Measurements from ENCODE around the gene CCDC30. TPM values are rescaled to one million over a fixed set of nuclear protein-coding genes. Genes with fewer than 3 reads are reported as not detected.

Gene CCDC30
- 10 to 100 TPM; 20.1 to 56.7 (median 22.7) TPM for total RNA-seq

DNA sequence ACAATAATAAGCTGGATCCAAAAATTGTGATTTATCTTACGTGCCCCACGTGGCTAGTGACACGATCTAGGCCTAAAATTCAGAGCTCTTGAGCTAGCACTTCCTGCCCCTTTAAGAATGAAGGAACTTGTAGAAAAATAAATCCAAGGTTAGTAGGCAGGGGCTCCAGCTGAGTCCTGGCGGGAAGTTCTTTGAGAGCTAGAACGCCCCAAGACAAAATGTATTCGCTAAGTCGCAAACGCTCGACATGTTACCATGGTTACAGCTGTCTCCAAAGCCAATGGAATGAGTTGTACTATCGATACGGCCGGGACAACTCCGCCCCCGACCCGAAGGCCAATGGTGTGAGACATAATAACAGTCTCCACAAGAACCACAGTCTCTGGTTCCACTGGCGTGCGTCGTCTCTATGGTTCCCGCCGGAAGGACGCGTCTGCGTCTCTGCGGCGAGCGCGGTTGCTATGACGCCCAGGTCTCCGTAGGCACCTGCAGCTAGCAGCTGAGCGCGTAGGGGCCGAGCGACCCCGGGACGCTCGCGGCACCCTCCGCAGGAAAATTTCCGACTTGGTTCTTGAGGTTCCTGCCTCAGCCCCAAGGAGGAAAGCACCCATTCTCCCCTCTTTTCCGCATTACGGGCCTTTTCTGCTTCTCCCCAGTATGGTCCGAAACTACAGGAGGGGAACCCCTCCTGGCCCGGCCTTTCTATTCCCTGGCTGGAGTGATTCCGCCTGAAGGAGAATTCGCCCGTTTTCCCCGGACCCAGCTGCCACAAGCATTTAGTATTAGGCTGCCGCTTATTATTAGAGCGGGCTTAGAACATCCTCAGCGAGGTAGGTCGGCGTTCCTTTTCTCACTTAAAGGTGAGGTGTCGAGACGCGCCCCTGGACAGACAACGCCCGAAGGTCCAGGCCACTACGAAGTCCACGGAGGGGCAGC, at the start of gene CCDC30:
Gene CCDC30 (plus strand): TSS at position 459 of the 936 bp plus-strand sequence. CDS start 17,266 bp downstream, outside the sequence.
- peak in 1 of 2 donors; percentile 63 for TF ChIP-seq POLR2A (IDR thresholded peaks at IDR 0.05)
- TF ChIP-seq, protein P1, sequence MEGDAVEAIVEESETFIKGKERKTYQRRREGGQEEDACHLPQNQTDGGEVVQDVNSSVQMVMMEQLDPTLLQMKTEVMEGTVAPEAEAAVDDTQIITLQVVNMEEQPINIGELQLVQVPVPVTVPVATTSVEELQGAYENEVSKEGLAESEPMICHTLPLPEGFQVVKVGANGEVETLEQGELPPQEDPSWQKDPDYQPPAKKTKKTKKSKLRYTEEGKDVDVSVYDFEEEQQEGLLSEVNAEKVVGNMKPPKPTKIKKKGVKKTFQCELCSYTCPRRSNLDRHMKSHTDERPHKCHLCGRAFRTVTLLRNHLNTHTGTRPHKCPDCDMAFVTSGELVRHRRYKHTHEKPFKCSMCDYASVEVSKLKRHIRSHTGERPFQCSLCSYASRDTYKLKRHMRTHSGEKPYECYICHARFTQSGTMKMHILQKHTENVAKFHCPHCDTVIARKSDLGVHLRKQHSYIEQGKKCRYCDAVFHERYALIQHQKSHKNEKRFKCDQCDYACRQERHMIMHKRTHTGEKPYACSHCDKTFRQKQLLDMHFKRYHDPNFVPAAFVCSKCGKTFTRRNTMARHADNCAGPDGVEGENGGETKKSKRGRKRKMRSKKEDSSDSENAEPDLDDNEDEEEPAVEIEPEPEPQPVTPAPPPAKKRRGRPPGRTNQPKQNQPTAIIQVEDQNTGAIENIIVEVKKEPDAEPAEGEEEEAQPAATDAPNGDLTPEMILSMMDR (IDR thresholded peaks at IDR 0.05), result no peak
- H3K27ac ChIP-seq, result peak within 1 kb of the TSS; percentile 1 to 47 (median 37)
- 0 to 1% methylated on average over 39 to 50 of the region's 59 CpGs for WGBS, 2 donors
- peaks cover 14 to 15% of the 10 kb centered on the region in 2 donors for H3K4me1 ChIP-seq
- intact Hi-C loops (cut with DNase I), result no loop called here
- no peaks in the 10 kb centered on the region for H3K9me3 ChIP-seq
- peak; percentile 99 to 100 for DNase-seq
- peaks cover 3 to 11% of the 10 kb centered on the region in 2 donors for H3K36me3 ChIP-seq
- peak within 1 kb of the TSS; percentile 26 to 51 (median 46) for H3K4me3 ChIP-seq (replicated peaks in 1 of 3)
- no peaks in the 10 kb centered on the region for H3K27me3 ChIP-seq

DNA sequence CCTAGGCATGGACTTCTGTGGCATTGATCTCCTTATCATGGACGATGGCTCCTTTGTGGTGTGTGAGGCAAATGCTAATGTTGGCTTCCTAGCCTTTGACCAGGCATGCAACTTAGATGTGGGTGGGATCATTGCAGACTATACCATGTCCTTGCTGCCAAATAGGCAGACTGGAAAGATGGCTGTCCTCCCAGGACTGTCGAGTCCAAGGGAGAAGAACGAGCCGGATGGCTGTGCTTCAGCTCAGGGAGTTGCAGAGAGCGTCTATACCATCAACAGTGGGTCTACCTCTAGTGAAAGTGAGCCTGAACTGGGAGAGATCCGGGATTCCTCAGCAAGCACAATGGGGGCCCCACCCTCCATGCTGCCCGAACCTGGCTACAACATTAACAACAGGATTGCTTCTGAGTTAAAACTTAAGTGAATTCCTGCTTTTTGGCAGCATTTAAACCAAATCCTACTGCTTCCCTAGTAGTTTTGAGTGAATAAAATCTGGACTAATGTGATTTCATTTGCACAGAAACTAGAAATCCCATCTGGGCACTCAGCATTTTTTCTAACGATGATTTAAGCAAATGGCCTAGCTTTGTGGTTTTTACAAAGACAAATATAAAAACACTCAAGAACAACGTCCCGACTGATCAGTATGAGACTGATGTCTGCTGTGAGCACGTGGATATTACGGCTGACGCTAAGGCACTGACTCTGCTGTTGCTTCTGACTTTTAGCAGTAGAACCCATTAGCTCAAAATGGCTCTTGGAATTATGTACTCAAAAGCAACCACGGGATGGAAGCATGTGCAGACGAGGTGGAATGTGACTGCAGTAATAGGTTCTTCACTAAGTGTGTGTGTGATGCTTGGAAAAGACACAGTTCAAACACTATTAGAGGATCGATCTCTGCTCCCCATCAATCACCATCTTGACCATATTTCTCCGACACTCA, 48.3 kb upstream of the CCDC30 start:
- Histone ChIP-seq H3K36me3 (no peaks in the 10 kb centered on the region), H3K4me1 (no peaks in the 10 kb centered on the region), H3K9me3 (no peaks in the 10 kb centered on the region), H3K27me3 (no peaks in the 10 kb centered on the region), H3K4me3 (replicated peaks in 1 of 3) (no peak overlapping the region), H3K27ac (no peak overlapping the region)
- DNase-seq, result no peak
- 79 to 86% methylated on average over 17 of the region's 17 CpGs for WGBS, 2 donors
- intact Hi-C loops (cut with DNase I), result no loop called here
- TF ChIP-seq, protein P1 (IDR thresholded peaks at IDR 0.05), result no peak
- no peak for TF ChIP-seq POLR2A (IDR thresholded peaks at IDR 0.05)

DNA sequence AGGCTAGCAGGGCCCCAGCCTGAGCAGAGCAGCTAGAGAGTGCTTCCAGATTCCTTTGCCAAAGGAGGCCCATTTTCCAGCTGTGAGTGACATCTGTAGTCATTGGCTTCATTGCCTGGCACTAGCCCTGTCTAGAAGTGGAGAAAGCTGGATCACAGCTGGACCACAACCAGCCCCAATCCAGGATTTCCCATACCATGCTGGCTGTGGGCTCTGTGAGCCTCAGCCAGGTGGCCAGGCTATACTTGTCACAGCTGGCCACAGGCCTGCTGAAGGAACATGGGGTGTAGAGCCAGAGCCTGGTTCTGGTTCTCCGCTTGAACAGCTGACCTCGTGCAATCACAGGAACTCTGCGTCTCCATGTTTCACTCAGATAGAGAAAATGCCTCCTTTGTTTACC, 45.9 kb upstream of the CCDC30 start:
- H3K4me3 ChIP-seq (replicated peaks in 1 of 3), result no peak overlapping the region
- peaks cover 0 to 4% of the 10 kb centered on the region in 2 donors for H3K4me1 ChIP-seq
- intact Hi-C loops (cut with DNase I), result no loop called here
- WGBS, 2 donors, result 49 to 90% methylated on average over 3 of the region's 3 CpGs
- TF ChIP-seq, protein P1 (IDR thresholded peaks at IDR 0.05), result no peak
- TF ChIP-seq POLR2A (IDR thresholded peaks at IDR 0.05), result no peak
- DNase-seq, result no peak
- H3K9me3 ChIP-seq, result no peaks in the 10 kb centered on the region
- H3K27ac ChIP-seq, result no peak overlapping the region
- H3K27me3 ChIP-seq, result no peaks in the 10 kb centered on the region
- H3K36me3 ChIP-seq, result no peaks in the 10 kb centered on the region

DNA sequence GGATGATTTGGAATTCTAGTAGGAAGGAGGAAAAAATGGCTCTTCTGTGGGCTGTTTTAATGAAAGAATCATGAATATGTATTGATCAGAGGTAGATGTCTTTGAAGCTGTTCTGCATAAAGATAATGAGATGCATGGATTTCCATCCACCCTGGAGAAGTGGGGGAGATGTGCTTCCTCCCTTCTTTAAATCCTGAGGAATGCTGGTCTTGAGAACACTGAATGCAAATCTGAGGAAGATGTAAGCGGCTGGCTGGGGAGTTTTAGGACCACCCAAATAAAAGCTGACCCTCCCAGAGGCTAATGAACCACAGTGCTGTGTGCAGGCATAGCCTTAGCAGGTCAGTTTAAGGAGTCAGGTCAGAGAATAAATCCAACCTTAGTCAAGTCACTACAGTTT, 44.6 kb upstream of the CCDC30 start:
- intact Hi-C loops (cut with DNase I), result no loop called here
- DNase-seq, result no peak
- no peak for TF ChIP-seq POLR2A (IDR thresholded peaks at IDR 0.05)
- TF ChIP-seq, protein P1 (IDR thresholded peaks at IDR 0.05), result no peak
- WGBS, 2 donors, result 96 to 100% methylated on average over 1 of the region's 1 CpG
- no peak overlapping the region for H3K4me3 ChIP-seq (replicated peaks in 1 of 3)
- no peaks in the 10 kb centered on the region for H3K9me3 ChIP-seq
- H3K36me3 ChIP-seq, result no peaks in the 10 kb centered on the region
- H3K4me1 ChIP-seq, result peaks cover under 1 to 4% of the 10 kb centered on the region in 2 donors
- no peaks in the 10 kb centered on the region for H3K27me3 ChIP-seq
- no peak overlapping the region for H3K27ac ChIP-seq

Data from thyroid gland (tissue), 4 donors.